MCF 10A (cell line): ENCODE measurements around the gene PDE8B. TPM values are rescaled to one million over a fixed set of nuclear protein-coding genes. Genes with fewer than 3 reads are reported as not detected.

Experiments used
- BruUV-seq: library from RNA; stranded (reverse); fragments of 400-500 nt; replicated peaks from 2 replicates; lab custom pipeline; 2021; lab: Mats Ljungman, UMichigan
- CTCF ChIA-PET: fragments of 300-600 bp; sonication (Branson Sonifier 250); formaldehyde crosslinking; extraction: SDS; loops from one replicate; lab custom pipeline; 2021; ENCODE audit warnings: antibody characterized with exemption, inconsistent platforms; lab: Yijun Ruan, JAX
- POLR2A ChIA-PET: fragments of 300-600, 350-650 bp; sonication (Branson Sonifier 250); formaldehyde crosslinking; extraction: SDS; loops from one replicate; lab custom pipeline; 2020; ENCODE audit warnings: antibody characterized with exemption, inconsistent platforms; lab: Yijun Ruan, JAX
- DNase-seq: peaks from one replicate; pipeline ENCODE4 v3.0.0-alpha.2; 2018; ENCODE audit not compliant: unreplicated experiment
- H3K27ac Mint-ChIP-seq: one replicate; pipeline ENCODE4 v1.8.0; 2022; ENCODE audit warnings: mild to moderate bottlenecking, low read depth, mixed read lengths; ENCODE audit not compliant: unreplicated experiment
- H3K27me3 Mint-ChIP-seq: one replicate; pipeline ENCODE4 v1.8.0; 2022; ENCODE audit warnings: mixed read lengths; ENCODE audit not compliant: insufficient read depth, unreplicated experiment
- H3K36me3 Mint-ChIP-seq: one replicate; pipeline ENCODE4 v1.8.0; 2022; ENCODE audit warnings: mild to moderate bottlenecking, moderate library complexity, mixed read lengths; ENCODE audit not compliant: insufficient read depth, unreplicated experiment
- H3K4me1 Mint-ChIP-seq: one replicate; pipeline ENCODE4 v1.8.0; 2022; ENCODE audit warnings: mixed read lengths; ENCODE audit not compliant: insufficient read depth, unreplicated experiment
- H3K4me3 Mint-ChIP-seq: one replicate; pipeline ENCODE4 v1.8.0; 2022; ENCODE audit warnings: mild to moderate bottlenecking, moderate library complexity, mixed read lengths; ENCODE audit not compliant: unreplicated experiment
- H3K9me3 Mint-ChIP-seq: one replicate; pipeline ENCODE4 v1.8.0; 2022; ENCODE audit warnings: mixed read lengths; ENCODE audit not compliant: unreplicated experiment
- CTCF ChIP-seq: fragments of 200-600 bp; IDR thresholded peaks from one replicate; pipeline ENCODE4 v1.8.0; 2022; ENCODE audit warnings: antibody characterized with exemption, mild to moderate bottlenecking; ENCODE audit not compliant: unreplicated experiment
- intact Hi-C: fragments of 100-400 bp; cut with micrococcal nuclease; formaldehyde crosslinking; loops from 2 replicates; pipeline ENCODE4 v1.14.1; 2022
- total RNA-seq: library from RNA; stranded (reverse); gene quantifications from 2 replicates; pipeline ENCODE4 v1.2.3, GENCODE V29; 2022

PDE8B gene
- total RNA-seq, 1 experiment from 2014 or later = not detected

DNA sequence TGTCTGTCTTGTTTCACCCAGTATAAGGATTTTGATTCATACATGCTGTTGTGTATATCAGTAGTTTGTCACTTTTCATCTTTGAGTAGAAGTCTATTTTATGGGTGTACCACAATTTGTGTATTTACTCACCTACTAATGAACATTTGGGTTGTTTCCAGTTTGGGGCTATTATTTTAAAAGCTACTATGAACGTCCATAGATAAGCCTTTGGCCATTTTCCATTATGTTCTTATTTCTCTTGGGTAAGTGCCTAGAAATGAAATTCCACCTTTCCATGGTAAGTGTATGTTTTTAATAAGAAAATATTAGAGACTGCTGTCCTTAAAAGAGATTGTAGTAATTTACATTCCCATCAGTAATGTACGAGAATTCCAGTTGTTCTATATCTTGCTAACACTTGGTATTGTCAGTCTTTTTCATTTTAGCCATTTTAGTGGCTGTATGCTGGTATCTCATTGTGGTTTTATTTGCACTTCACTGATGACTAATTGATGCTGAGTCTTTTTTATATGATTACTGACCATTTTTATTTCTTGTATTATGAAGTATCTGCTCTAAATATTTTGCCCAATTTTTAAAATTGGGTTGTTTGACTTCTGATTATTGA is 17.9 kb upstream of the PDE8B start:
- intact Hi-C loops = no loop called here
- POLR2A ChIA-PET = no interaction called here
- H3K36me3 Mint-ChIP-seq = no peaks in the 10 kb centered on the region
- no peak overlapping the region for H3K4me3 Mint-ChIP-seq
- no peak for TF ChIP-seq CTCF
- BruUV-seq = no TSS peak
- H3K27ac Mint-ChIP-seq = no peak overlapping the region
- H3K27me3 Mint-ChIP-seq = no peaks in the 10 kb centered on the region
- H3K4me1 Mint-ChIP-seq = no peaks in the 10 kb centered on the region
- DNase-seq = no peak
- CTCF ChIA-PET = no interaction called here
- H3K9me3 Mint-ChIP-seq = no peaks in the 10 kb centered on the region

GRCh38 chr5:77194762-77195161 is 15.7 kb upstream of the PDE8B start:
- Mint-ChIP-seq H3K27ac (no peak overlapping the region), H3K36me3 (no peaks in the 10 kb centered on the region), H3K27me3 (no peaks in the 10 kb centered on the region), H3K4me1 (no peaks in the 10 kb centered on the region), H3K9me3 (no peaks in the 10 kb centered on the region), H3K4me3 (no peak overlapping the region)
- DNase-seq = no peak
- no TSS peak for BruUV-seq
- POLR2A ChIA-PET = no interaction called here
- CTCF ChIA-PET = no interaction called here
- no peak for TF ChIP-seq CTCF
- intact Hi-C loops = no loop called here

DNA sequence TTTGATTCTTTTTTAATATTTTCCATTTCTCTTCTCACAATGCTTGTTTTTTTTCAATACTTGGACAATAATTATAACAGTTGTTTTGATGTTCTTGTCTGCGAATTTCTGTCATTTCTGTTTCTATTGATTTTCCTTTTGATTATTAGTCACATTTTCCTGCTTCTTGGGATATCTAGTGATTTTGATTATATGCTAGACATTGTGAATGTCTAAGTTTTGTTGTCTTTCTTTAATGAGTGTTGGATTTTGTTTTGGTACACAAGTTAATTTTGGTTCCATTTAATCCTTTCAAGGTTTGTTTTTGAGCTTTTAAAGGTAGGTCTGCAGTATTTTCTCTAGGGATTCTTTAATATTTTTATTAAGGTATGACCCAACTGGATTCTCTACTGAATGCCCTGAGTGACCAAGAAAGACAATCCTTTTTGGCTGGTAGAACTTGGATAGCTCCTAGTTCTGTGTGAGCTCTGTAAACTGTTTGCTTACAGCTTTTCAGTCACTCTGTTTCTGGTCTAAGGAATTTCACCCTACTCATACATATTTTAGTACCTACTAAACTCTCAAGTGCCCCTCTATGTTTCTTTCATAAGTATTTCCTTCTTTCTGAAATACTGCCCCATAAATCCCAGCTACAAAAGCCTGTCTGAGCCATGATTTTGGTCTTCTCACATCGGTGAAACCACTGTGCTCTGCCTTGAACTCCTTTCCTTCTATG is 12.5 kb upstream of the PDE8B start:
- H3K27ac Mint-ChIP-seq = no peak overlapping the region
- no peak overlapping the region for H3K4me3 Mint-ChIP-seq
- POLR2A ChIA-PET = interaction anchor here (0.6 kb wide), 1 partner anchor 31 kb away, joined by 4 read pairs; no protein-coding TSS in a partner anchor
- intact Hi-C loops = no loop called here
- TF ChIP-seq CTCF = no peak
- H3K36me3 Mint-ChIP-seq = no peaks in the 10 kb centered on the region
- BruUV-seq = no TSS peak
- DNase-seq = no peak
- no peaks in the 10 kb centered on the region for H3K4me1 Mint-ChIP-seq
- H3K27me3 Mint-ChIP-seq = no peaks in the 10 kb centered on the region
- CTCF ChIA-PET = interaction anchor here (0.6 to 0.8 kb wide), 2 partner anchors 11 to 295 kb away, joined by 3 read pairs; no protein-coding TSS in a partner anchor
- no peaks in the 10 kb centered on the region for H3K9me3 Mint-ChIP-seq

- TF ChIP-seq CTCF = no peak
- CTCF ChIA-PET = no interaction called here
These were observed 9.8 kb upstream of the PDE8B start for GRCh38 chr5:77200663-77201062.

More at GRCh38 chr5:77200663-77201062, 9.8 kb upstream of the PDE8B start:
- Mint-ChIP-seq H3K4me1 (no peaks in the 10 kb centered on the region), H3K4me3 (no peak overlapping the region), H3K9me3 (no peaks in the 10 kb centered on the region), H3K27ac (no peak overlapping the region), H3K27me3 (no peaks in the 10 kb centered on the region), H3K36me3 (no peaks in the 10 kb centered on the region)
- DNase-seq = no peak
- POLR2A ChIA-PET = interaction anchor here (1.2 kb wide), 1 partner anchor 27 kb away, joined by 4 read pairs; no protein-coding TSS in a partner anchor
- intact Hi-C loops = no loop called here
- BruUV-seq = no TSS peak
